RWPE1 (cell line): Measurements from ENCODE around the gene BACE1-AS.

Experiments
- CTCF ChIA-PET: fragments of 350-600 bp; sonication (Branson Sonifier 250); formaldehyde crosslinking; extraction: SDS; loops from one replicate; lab custom pipeline; 2021; lab: Yijun Ruan, JAX
- POLR2A ChIA-PET: fragments of 400-600 bp; formaldehyde crosslinking; extraction: SDS; loops from one replicate; lab custom pipeline; 2020; ENCODE audit warnings: antibody characterized with exemption; ENCODE audit not compliant: low non-redundant PET; lab: Yijun Ruan, JAX
- DNase-seq: peaks from one replicate; pipeline ENCODE4 v3.0.0; 2012; ENCODE audit warnings: low spot score
- H3K27ac ChIP-seq: fragments of 450-650 bp; 2 replicates; pipeline ENCODE4 v1.5.1; 2017
- TF ChIP-seq, protein P1 (sequence below): fragments of 450-650 bp; conservative IDR thresholded peaks from 2 replicates; pipeline ENCODE4 v1.5.1; 2017; ENCODE audit warnings: low read depth, mild to moderate bottlenecking

Gene BACE1-AS

GRCh38 chr11:117273550-117274289, 17.4 kb upstream of the BACE1-AS start:
- H3K27ac ChIP-seq = no peak overlapping the region
- DNase-seq = peak; percentile 61
- POLR2A ChIA-PET = no interaction called here

DNA sequence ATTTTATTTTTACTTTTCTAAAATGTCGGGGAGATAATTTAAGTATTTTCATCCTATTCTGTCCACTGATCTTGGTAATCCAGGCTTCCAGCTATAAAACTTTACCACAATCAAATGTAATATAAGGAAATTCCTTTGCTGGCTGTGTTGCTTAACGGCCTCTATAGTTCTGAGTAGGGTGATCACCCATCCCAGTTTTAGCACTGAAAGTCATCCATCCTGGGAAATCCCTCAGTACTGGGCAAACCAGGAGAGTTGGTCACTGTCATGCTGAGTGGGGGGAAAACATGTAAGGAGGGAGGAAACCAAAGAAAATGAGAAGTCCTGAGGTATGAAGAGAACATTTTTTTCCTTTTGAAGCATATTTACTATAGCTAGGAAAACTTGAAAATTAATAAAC, 12.8 kb upstream of the BACE1-AS start:
- H3K27ac ChIP-seq = no peak overlapping the region
- no peak for DNase-seq
- ChIA-PET POLR2A (no interaction called here), CTCF (no interaction called here)
- TF ChIP-seq, protein P1, sequence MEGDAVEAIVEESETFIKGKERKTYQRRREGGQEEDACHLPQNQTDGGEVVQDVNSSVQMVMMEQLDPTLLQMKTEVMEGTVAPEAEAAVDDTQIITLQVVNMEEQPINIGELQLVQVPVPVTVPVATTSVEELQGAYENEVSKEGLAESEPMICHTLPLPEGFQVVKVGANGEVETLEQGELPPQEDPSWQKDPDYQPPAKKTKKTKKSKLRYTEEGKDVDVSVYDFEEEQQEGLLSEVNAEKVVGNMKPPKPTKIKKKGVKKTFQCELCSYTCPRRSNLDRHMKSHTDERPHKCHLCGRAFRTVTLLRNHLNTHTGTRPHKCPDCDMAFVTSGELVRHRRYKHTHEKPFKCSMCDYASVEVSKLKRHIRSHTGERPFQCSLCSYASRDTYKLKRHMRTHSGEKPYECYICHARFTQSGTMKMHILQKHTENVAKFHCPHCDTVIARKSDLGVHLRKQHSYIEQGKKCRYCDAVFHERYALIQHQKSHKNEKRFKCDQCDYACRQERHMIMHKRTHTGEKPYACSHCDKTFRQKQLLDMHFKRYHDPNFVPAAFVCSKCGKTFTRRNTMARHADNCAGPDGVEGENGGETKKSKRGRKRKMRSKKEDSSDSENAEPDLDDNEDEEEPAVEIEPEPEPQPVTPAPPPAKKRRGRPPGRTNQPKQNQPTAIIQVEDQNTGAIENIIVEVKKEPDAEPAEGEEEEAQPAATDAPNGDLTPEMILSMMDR = no peak

More at GRCh38 chr11:117273550-117274289, 17.4 kb upstream of the BACE1-AS start:
- TF ChIP-seq, protein P1 = no peak
- CTCF ChIA-PET = interaction anchor here (0.6 kb wide), 2 partner anchors 11 to 310 kb away, joined by 3 read pairs; no protein-coding TSS in a partner anchor

- ChIA-PET POLR2A (interaction anchor here (0.5 kb wide), 1 partner anchor 13 kb away, joined by 5 read pairs; no protein-coding TSS in a partner anchor), CTCF (no interaction called here)
- H3K27ac ChIP-seq = no peak overlapping the region
- TF ChIP-seq, protein P1 = no peak
- DNase-seq = no peak
Observed at GRCh38 chr11:117279711-117280376, 11.3 kb upstream of the BACE1-AS start.

- ChIA-PET POLR2A (no interaction called here), CTCF (no interaction called here)
- DNase-seq = peak; percentile 80
- peak overlapping the region; percentile 81 for H3K27ac ChIP-seq
- TF ChIP-seq, protein P1 = no peak
Observed at GRCh38 chr11:117281159-117281558, 10.0 kb upstream of the BACE1-AS start.

DNA sequence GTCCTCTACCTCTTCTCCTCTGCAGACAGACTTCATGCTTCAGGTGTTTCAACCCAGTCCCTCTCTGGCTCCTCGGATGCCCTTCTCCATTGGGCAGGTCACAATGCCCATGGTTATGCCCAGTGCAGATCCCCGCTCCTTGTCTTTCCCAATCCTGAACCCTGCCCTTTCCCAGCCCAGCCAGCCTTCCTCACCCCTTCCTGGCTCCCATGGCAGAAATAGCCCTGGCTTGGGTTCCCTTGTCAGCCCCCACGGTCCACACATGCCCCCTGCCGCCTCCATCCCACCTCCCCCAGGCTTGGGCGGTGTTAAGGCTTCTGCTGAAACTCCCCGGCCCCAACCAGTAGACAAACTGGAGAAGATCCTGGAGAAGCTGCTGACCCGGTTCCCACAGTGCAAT, 9.3 kb upstream of the BACE1-AS start:
- H3K27ac ChIP-seq = peak overlapping the region; percentile 60; the same call in 1 of the 2 replicates
- TF ChIP-seq, protein P1 = no peak
- no peak for DNase-seq
- POLR2A ChIA-PET = no interaction called here
- CTCF ChIA-PET = no interaction called here

DNA sequence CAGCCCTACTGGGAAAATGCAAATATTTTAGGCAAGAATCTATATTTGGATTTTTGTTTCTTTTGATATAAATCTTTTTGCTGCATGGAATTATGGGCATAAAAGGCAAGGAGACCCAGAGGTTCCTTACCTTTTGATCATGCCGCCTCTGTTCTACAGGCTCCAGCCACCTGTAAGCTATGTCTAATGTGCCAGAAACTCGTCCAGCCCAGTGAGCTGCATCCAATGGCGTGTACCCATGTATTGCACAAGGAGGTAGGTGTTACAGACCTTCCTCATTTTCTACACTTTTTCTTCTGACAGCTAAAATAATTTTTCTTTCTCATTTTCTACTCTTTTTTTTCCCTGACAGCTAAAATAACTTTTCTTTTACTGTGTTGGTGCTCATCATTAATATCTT, 8.2 kb upstream of the BACE1-AS start:
- DNase-seq = no peak
- TF ChIP-seq, protein P1 = no peak
- no peak overlapping the region for H3K27ac ChIP-seq
- POLR2A ChIA-PET = no interaction called here
- CTCF ChIA-PET = interaction anchor here (0.7 kb wide), 1 partner anchor 58 kb away, joined by 4 read pairs; no protein-coding TSS in a partner anchor
